ENCODE data around the gene PDAP1. TPM values are rescaled to one million over a fixed set of nuclear protein-coding genes. Genes with fewer than 3 reads are reported as not detected.

Gene PDAP1
- total and polyA plus RNA-seq, 10 of the 15 experiments (the other 5 are each of a cell fraction or from before 2014, with no cell fraction given): 6.6 to 200 (median 87.7) TPM

DNA sequence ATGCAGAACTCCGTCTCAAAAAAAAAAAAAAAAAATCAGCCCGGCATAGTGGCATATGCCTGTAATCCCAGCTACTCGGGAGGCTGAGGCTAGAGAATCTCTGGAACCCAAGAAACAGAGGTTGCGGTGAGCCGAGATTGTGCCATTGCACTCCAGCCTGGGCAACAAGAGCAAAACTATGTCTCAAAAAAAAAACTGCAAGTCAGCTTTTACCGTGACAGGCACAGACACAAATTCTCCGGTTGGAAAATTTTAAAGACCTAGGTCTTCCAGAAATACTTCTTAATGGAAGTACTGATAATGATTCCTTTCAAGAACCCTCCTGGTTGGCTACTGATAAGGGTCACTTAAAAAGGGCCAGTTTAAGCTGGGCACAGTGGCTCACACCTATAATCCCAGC is 53.3 kb downstream of the PDAP1 start:
- in situ Hi-C loops (cut with MboI): no loop called here
- CTCF ChIA-PET: no interaction called here
- Histone ChIP-seq H2AFZ (ENCODE audit: control insufficient read depth, low read depth, low read length) (no peak overlapping the region), H3K27ac (ENCODE audit: control insufficient read depth, insufficient read depth) (no peak overlapping the region), H4K20me1 (ENCODE audit: control insufficient read depth, insufficient read depth) (no peaks in the 10 kb centered on the region), H3K4me1 (ENCODE audit: control insufficient read depth, insufficient read depth, low read length) (no peaks in the 10 kb centered on the region), H3K27me3 (replicated peaks in 1 of 2; ENCODE audit: control insufficient read depth in 2 of 2, insufficient read depth in 2 of 2, low read length in 1 of 2) (no peaks in the 10 kb centered on the region), H3K4me2 (ENCODE audit: control insufficient read depth, insufficient read depth) (no peak overlapping the region), H3K9ac (ENCODE audit: control insufficient read depth, insufficient read depth, low read length) (no peak overlapping the region), H3K36me3 (ENCODE audit: control insufficient read depth in 2 of 2, insufficient read depth in 2 of 2, low read length in 1 of 2) (peaks cover 25 to 29% of the 10 kb centered on the region in 2 experiments), H3K9me3 (replicated peaks; ENCODE audit: control insufficient read depth, insufficient read depth, low read length) (no peaks in the 10 kb centered on the region), H3K4me3 (no peak overlapping the region), H3K79me2 (ENCODE audit: control insufficient read depth, insufficient read depth, low read length) (no peaks in the 10 kb centered on the region)
- WGBS (ENCODE audit: insufficient coverage, insufficient replicate concordance, low lambda C conversion rate, missing lambda C conversion rate): over 99% methylated on average over 6 of the region's 7 CpGs
- DNase-seq (ENCODE audit: low read depth, low spot score) (no peak), ATAC-seq (no peak), FAIRE-seq (no peak)
- TF ChIP-seq SREBF2 (IDR thresholded peaks at IDR 0.05; ENCODE audit: low read length) (no peak), DPF2 (IDR thresholded peaks at IDR 0.05) (no peak), TCF7 (IDR thresholded peaks at IDR 0.05; ENCODE audit: borderline replicate concordance) (no peak), ZBED1 (IDR thresholded peaks at IDR 0.05; ENCODE audit: borderline replicate concordance) (no peak), FOXM1 (IDR thresholded peaks at IDR 0.05; ENCODE audit: low read depth, low read length) (no peak), CREB1 (IDR thresholded peaks at IDR 0.05; ENCODE audit: low read depth) (no peak), KLF5 (IDR thresholded peaks at IDR 0.05; ENCODE audit: partially characterized antibody) (no peak), ZSCAN29 (IDR thresholded peaks at IDR 0.05) (no peak), PAX8 (IDR thresholded peaks at IDR 0.05) (no peak), ZZZ3 (IDR thresholded peaks at IDR 0.05; ENCODE audit: control insufficient read depth, insufficient read length, low read depth) (no peak), NFYB (IDR thresholded peaks at IDR 0.05; ENCODE audit: insufficient read depth, low read depth, low read length) (no peak), ZNF207 (IDR thresholded peaks at IDR 0.05; ENCODE audit: borderline replicate concordance) (no peak), KDM1A (IDR thresholded peaks at IDR 0.05; ENCODE audit: borderline replicate concordance) (no peak)
- TF ChIP-seq, protein P1, sequence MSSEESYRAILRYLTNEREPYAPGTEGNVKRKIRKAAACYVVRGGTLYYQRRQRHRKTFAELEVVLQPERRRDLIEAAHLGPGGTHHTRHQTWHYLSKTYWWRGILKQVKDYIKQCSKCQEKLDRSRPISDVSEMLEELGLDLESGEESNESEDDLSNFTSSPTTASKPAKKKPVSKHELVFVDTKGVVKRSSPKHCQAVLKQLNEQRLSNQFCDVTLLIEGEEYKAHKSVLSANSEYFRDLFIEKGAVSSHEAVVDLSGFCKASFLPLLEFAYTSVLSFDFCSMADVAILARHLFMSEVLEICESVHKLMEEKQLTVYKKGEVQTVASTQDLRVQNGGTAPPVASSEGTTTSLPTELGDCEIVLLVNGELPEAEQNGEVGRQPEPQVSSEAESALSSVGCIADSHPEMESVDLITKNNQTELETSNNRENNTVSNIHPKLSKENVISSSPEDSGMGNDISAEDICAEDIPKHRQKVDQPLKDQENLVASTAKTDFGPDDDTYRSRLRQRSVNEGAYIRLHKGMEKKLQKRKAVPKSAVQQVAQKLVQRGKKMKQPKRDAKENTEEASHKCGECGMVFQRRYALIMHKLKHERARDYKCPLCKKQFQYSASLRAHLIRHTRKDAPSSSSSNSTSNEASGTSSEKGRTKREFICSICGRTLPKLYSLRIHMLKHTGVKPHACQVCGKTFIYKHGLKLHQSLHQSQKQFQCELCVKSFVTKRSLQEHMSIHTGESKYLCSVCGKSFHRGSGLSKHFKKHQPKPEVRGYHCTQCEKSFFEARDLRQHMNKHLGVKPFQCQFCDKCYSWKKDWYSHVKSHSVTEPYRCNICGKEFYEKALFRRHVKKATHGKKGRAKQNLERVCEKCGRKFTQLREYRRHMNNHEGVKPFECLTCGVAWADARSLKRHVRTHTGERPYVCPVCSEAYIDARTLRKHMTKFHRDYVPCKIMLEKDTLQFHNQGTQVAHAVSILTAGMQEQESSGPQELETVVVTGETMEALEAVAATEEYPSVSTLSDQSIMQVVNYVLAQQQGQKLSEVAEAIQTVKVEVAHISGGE (CRISPR knock-in tag; IDR thresholded peaks at IDR 0.05): no peak
- TF ChIP-seq, protein P2, sequence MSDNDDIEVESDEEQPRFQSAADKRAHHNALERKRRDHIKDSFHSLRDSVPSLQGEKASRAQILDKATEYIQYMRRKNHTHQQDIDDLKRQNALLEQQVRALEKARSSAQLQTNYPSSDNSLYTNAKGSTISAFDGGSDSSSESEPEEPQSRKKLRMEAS (IDR thresholded peaks at IDR 0.05; ENCODE audit: low read depth, low read length): no peak
- TF ChIP-seq, protein P3, sequence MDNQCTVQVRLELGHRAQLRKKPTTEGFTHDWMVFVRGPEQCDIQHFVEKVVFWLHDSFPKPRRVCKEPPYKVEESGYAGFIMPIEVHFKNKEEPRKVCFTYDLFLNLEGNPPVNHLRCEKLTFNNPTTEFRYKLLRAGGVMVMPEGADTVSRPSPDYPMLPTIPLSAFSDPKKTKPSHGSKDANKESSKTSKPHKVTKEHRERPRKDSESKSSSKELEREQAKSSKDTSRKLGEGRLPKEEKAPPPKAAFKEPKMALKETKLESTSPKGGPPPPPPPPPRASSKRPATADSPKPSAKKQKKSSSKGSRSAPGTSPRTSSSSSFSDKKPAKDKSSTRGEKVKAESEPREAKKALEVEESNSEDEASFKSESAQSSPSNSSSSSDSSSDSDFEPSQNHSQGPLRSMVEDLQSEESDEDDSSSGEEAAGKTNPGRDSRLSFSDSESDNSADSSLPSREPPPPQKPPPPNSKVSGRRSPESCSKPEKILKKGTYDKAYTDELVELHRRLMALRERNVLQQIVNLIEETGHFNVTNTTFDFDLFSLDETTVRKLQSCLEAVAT (IDR thresholded peaks at IDR 0.05): no peak
- SMC1A ChIA-PET (ENCODE audit: uncharacterized antibody, unreplicated experiment): no interaction called here
- intact Hi-C loops (cut with micrococcal nuclease; ENCODE audit: unreplicated experiment): no loop called here
- BruUV-seq (replicated peaks): no TSS peak
- RAD21 ChIA-PET (ENCODE audit: unreplicated experiment): no interaction called here
- POLR2A ChIA-PET: no interaction called here
